ENCODE data around the gene FUT7.

DNA sequence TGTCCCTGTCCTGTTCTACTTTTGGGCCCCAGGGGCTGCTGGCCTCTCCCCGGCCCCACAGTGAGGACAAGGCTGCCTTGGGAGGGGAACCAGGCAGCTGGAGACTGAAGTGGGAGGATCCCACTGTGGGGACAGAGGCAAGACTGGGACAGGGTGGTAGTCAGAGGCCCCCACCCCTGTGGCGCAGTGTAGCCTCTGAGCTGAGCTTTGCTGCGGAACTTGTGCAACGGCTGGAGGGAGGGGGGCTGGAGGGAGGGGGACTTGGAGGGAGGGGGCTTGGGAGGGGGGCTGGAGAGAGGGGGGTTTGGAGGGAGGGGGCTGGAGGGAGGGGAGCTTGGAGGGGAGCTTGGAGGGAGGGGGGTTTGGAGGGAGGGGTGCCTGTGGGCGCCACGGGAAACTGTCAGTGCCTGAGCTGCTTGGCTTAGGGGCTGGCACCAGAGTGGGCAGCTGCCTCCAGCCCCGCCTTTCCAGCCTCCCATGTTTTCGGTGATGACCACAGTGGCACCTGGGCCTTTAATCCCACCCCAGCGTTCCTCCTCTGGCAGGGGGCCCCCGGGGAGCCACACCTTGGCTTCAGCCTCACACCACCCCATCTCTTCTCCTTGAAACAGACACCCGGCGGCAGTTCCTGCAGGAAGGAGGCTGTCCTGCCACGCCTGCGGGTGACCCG, 2.3 kb upstream of the FUT7 start:
- no peak for TF ChIP-seq MAFK (conservative IDR thresholded peaks at IDR 0.05 in 1 of 2, IDR thresholded peaks at IDR 0.05 in 1 of 2; ENCODE audit: low read length in 2 of 2)
- TF ChIP-seq, protein P1, sequence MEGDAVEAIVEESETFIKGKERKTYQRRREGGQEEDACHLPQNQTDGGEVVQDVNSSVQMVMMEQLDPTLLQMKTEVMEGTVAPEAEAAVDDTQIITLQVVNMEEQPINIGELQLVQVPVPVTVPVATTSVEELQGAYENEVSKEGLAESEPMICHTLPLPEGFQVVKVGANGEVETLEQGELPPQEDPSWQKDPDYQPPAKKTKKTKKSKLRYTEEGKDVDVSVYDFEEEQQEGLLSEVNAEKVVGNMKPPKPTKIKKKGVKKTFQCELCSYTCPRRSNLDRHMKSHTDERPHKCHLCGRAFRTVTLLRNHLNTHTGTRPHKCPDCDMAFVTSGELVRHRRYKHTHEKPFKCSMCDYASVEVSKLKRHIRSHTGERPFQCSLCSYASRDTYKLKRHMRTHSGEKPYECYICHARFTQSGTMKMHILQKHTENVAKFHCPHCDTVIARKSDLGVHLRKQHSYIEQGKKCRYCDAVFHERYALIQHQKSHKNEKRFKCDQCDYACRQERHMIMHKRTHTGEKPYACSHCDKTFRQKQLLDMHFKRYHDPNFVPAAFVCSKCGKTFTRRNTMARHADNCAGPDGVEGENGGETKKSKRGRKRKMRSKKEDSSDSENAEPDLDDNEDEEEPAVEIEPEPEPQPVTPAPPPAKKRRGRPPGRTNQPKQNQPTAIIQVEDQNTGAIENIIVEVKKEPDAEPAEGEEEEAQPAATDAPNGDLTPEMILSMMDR (CRISPR knock-in tag; IDR thresholded peaks at IDR 0.05) = no peak
- TF ChIP-seq, protein P2, sequence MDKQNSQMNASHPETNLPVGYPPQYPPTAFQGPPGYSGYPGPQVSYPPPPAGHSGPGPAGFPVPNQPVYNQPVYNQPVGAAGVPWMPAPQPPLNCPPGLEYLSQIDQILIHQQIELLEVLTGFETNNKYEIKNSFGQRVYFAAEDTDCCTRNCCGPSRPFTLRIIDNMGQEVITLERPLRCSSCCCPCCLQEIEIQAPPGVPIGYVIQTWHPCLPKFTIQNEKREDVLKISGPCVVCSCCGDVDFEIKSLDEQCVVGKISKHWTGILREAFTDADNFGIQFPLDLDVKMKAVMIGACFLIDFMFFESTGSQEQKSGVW (CRISPR knock-in tag; IDR thresholded peaks at IDR 0.05; ENCODE audit: borderline replicate concordance) = no peak
- no peak for TF ChIP-seq FOXJ3 (CRISPR knock-in tag; IDR thresholded peaks at IDR 0.05; ENCODE audit: borderline replicate concordance)
- TF ChIP-seq EZH2 (conservative IDR thresholded peaks at IDR 0.05; ENCODE audit: low read depth, low read length) = no peak
- TF ChIP-seq, protein P3, sequence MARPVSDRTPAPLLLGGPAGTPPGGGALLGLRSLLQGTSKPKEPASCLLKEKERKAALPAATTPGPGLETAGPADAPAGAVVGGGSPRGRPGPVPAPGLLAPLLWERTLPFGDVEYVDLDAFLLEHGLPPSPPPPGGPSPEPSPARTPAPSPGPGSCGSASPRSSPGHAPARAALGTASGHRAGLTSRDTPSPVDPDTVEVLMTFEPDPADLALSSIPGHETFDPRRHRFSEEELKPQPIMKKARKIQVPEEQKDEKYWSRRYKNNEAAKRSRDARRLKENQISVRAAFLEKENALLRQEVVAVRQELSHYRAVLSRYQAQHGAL (CRISPR knock-in tag; IDR thresholded peaks at IDR 0.05; ENCODE audit: not compliant biosample characterization) = no peak
- TF ChIP-seq RBAK (CRISPR knock-in tag; IDR thresholded peaks at IDR 0.05) = no peak
- TF ChIP-seq IRX3 (CRISPR knock-in tag; IDR thresholded peaks at IDR 0.05; ENCODE audit: borderline replicate concordance, low read depth) = no peak
- no peak for TF ChIP-seq ZSCAN20 (CRISPR knock-in tag; IDR thresholded peaks at IDR 0.05; ENCODE audit: borderline replicate concordance)
- no peak for TF ChIP-seq CC2D1A (CRISPR knock-in tag; IDR thresholded peaks at IDR 0.05)
- TF ChIP-seq, protein P4, sequence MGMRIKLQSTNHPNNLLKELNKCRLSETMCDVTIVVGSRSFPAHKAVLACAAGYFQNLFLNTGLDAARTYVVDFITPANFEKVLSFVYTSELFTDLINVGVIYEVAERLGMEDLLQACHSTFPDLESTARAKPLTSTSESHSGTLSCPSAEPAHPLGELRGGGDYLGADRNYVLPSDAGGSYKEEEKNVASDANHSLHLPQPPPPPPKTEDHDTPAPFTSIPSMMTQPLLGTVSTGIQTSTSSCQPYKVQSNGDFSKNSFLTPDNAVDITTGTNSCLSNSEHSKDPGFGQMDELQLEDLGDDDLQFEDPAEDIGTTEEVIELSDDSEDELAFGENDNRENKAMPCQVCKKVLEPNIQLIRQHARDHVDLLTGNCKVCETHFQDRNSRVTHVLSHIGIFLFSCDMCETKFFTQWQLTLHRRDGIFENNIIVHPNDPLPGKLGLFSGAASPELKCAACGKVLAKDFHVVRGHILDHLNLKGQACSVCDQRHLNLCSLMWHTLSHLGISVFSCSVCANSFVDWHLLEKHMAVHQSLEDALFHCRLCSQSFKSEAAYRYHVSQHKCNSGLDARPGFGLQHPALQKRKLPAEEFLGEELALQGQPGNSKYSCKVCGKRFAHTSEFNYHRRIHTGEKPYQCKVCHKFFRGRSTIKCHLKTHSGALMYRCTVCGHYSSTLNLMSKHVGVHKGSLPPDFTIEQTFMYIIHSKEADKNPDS (CRISPR knock-in tag; IDR thresholded peaks at IDR 0.05) = no peak
- TF ChIP-seq DPF2 (CRISPR knock-in tag; IDR thresholded peaks at IDR 0.05; ENCODE audit: borderline replicate concordance, low read depth) = no peak
- no peak for TF ChIP-seq CAMTA2 (CRISPR knock-in tag; IDR thresholded peaks at IDR 0.05; ENCODE audit: borderline replicate concordance)
